Duodenal mucosa (tissue), 2 donors: ENCODE results near the gene ADA.
"Not testable (repeated sequence)": the region's sequence is repeated elsewhere in the genome, so short reads cannot be mapped to it uniquely, and the experiment has no call there.

Experiments used
- H3K27ac ChIP-seq: one replicate; pipeline ENCODE4 v1.7.0; 2013; ENCODE audit warnings: low read depth, low read length
- H3K27me3 ChIP-seq, 2 donors: one replicate each; pipeline ENCODE4 v1.7.0; 2013; ENCODE audit warnings: low read length in 2 of 2, control low read depth in 1 of 2; ENCODE audit not compliant: insufficient read depth in 2 of 2, control insufficient read depth in 1 of 2
- H3K36me3 ChIP-seq, 2 donors: one replicate each; pipeline ENCODE4 v1.7.0; 2013; ENCODE audit warnings: low read length in 2 of 2, control low read depth in 1 of 2; ENCODE audit not compliant: insufficient read depth in 2 of 2, control insufficient read depth in 1 of 2
- H3K4me1 ChIP-seq, 2 donors: one replicate each; pipeline ENCODE4 v1.7.0; 2013; ENCODE audit warnings: low read length in 2 of 2, control low read depth in 1 of 2; ENCODE audit not compliant: insufficient read depth in 2 of 2, control insufficient read depth in 1 of 2
- H3K4me3 ChIP-seq, 2 donors: one replicate each; pipeline ENCODE4 v1.7.0; 2013; ENCODE audit warnings: low read length in 2 of 2, low read depth in 1 of 2
- H3K9ac ChIP-seq, 2 donors: one replicate each; pipeline ENCODE4 v1.7.0; 2013; ENCODE audit warnings: low read length in 2 of 2, low read depth in 1 of 2
- H3K9me3 ChIP-seq, 2 donors: one replicate each; pipeline ENCODE4 v1.7.0; 2013; ENCODE audit warnings: low read length in 2 of 2, control low read depth in 1 of 2; ENCODE audit not compliant: control insufficient read depth in 1 of 2

The ADA gene

DNA sequence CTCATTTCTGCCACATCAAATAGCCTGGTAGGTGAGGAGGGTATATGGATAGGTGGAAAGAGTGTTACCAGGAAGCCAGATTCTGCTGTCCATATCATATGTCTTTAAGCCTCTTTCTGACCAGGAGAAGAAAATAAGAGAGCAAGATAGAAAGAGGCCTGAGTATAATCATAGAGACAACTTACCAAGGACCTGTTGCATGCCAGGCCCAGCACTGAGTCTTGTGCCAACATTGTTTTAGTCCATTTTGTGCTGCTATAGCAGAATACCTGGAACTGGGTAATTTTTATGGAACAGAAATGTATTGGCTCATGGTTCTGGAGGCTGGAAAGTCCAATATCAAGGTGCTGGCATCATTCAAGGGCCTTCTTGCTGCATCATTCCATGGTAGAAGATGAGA, 7.3 kb upstream of the ADA start:
- no peaks in the 10 kb centered on the region for H3K4me1 ChIP-seq
- no peaks in the 10 kb centered on the region for H3K36me3 ChIP-seq
- no peak overlapping the region for H3K4me3 ChIP-seq
- H3K9ac ChIP-seq: no peak overlapping the region
- no peaks in the 10 kb centered on the region for H3K27me3 ChIP-seq
- no peak overlapping the region for H3K27ac ChIP-seq
- H3K9me3 ChIP-seq: no peaks in the 10 kb centered on the region

DNA sequence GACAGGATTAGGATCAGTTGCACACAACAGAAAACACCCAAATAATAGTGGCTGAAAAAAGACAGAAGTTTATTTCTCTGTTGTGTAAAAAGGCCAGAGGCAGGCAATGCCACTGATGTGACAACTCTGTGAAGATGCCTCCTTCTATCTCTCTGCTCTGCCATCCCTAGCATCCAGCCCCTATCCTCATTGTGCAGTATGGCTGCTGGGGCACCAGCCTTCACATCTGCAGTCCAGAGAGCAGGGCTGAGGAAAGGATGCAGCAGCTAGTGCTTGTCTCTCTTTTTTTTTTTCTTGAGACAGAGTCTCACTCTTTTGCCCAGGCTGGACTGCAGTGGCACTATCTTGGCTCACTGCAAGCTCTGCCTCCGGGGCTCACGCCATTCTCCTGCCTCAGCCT, 6.4 kb upstream of the ADA start:
- H3K4me1 ChIP-seq: peaks cover 0 to 6% of the 10 kb centered on the region in 2 donors
- no peaks in the 10 kb centered on the region for H3K9me3 ChIP-seq
- H3K27ac ChIP-seq: no peak overlapping the region
- no peaks in the 10 kb centered on the region for H3K27me3 ChIP-seq
- H3K4me3 ChIP-seq: no peak overlapping the region
- no peak overlapping the region for H3K9ac ChIP-seq
- no peaks in the 10 kb centered on the region for H3K36me3 ChIP-seq

DNA sequence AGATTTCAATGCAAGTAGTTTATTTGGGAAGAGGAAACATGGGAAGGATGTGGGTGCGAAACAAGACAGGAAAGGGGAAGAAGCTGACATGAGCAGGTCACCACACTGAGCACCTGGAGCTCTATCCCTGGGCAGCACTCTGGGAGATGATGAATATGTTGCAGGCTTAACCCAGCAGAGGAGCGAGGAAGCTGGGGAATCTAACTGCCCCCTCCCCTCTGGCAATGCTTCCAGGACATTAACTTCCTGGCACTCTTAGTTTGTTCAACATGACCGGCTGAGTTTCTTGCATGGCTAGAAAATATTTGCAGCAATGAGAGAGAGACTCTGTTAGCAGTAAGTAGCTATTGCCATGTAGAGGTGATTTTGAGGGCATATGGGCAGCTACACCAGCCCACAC, 4.9 kb upstream of the ADA start:
- Histone ChIP-seq H3K36me3 (no peaks in the 10 kb centered on the region), H3K4me3 (no peak overlapping the region), H3K27me3 (no peaks in the 10 kb centered on the region), H3K4me1 (peaks cover 0 to 6% of the 10 kb centered on the region in 2 donors), H3K27ac (no peak overlapping the region), H3K9me3 (no peaks in the 10 kb centered on the region), H3K9ac (no peak overlapping the region)

DNA sequence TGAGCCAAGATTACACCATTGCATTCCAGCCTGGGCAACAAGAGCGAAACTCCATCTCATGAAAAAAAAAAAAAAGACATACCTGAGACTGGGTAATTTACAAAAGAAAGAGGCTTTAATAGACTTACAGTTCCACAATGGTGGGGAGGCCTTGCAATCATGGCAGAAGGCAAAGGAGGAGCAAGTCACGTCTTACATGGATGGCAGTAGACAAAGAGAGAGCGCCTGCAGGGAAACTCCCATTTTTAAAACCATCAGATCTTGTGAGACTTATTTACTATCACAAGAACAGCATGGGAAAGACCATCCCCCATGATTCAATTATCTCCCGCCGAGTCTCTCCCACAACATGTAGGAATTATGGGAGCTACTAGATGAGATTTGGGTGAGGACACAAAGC, 2.7 kb upstream of the ADA start:
- not testable (repeated sequence) for H3K36me3 ChIP-seq, H3K4me3 ChIP-seq, H3K27ac ChIP-seq, H3K9ac ChIP-seq, H3K9me3 ChIP-seq, H3K27me3 ChIP-seq
- H3K4me1 ChIP-seq: peaks cover 11 to 14% of the 10 kb centered on the region in 2 donors

DNA sequence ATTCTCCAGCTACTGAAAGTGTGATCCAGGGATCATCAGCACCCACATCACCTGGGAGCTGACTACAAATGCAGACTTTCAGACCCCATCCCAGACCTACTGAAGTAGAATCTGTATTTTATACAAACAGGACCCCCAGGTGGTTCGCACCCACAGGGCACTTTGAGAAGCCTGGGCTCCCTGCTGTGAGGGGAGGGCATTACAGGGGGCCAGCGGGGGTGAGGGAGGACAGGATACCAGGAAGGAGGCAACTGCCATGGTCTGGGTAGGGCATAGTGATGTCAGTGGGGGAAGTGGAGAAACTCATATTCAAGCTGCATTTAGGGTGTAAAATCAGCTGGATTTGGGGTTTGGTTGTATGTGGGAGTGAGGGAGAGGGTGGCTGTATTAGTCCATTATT, 2.0 kb upstream of the ADA start:
- Histone ChIP-seq H3K27me3 (no peaks in the 10 kb centered on the region), H3K4me1 (peaks cover 17 to 21% of the 10 kb centered on the region in 2 donors), H3K9me3 (no peaks in the 10 kb centered on the region), H3K27ac (no peak overlapping the region), H3K4me3 (no peak overlapping the region), H3K36me3 (no peaks in the 10 kb centered on the region), H3K9ac (peak overlapping the region in 1 of 2 donors; percentile 3)

DNA sequence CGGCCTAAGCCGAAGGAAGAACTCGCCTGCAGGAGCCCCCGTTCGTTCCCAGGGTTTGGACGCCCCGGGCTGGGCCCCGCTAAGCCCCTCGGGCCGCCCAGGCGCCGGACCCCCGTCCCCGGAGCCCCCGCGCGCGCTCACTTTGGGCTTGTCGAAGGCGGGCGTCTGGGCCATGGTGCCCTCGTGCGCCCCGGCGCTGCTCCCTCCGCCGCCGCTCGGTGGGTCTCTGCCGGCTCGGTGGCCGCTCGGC, 140 bp downstream of the ADA start:
- Histone ChIP-seq H3K36me3 (peaks cover 0 to 6% of the 10 kb centered on the region in 2 donors), H3K4me1 (peaks cover 34 to 38% of the 10 kb centered on the region in 2 donors), H3K27me3 (no peaks in the 10 kb centered on the region), H3K9ac (peak overlapping the region; percentile 63 to 80), H3K4me3 (peak overlapping the region; percentile 85 to 90), H3K9me3 (no peaks in the 10 kb centered on the region), H3K27ac (no peak overlapping the region)

DNA sequence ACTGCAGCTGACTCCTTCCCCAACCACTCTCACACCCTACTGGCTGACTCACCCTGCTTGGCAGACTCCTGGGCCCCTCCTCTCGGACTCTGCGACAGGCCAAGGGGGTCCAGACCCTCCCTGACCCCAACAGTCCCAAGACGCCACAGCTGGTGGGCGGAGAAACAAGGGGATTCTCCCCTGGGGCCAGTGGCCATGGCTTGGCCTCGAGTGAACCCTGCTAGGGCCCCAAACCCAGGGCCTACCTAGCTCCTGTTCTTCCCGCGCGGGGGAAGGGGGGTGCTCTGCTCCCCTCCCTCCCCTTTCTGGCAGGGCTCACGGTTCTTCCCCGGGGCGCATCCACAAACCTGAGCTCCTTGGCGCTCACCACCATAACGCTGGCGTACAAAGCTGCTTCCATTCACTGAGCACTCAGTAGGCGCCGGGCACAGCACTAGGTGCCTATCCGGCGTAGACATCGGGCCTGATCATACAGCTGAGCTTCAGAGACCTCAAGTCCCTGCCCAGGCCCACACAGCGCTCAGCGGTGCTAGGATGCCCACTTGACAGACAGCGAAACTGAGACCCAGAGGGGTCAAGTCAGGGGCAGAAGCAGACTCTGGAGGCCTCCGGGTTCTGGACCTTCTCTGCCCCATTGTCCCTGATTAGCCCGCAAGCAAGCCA, 597 bp downstream of the ADA start:
- peaks cover 0 to 6% of the 10 kb centered on the region in 2 donors for H3K36me3 ChIP-seq
- peak overlapping the region; percentile 63 to 80 for H3K9ac ChIP-seq
- H3K9me3 ChIP-seq: no peaks in the 10 kb centered on the region
- H3K27ac ChIP-seq: no peak overlapping the region
- peaks cover 38 to 42% of the 10 kb centered on the region in 2 donors for H3K4me1 ChIP-seq
- no peaks in the 10 kb centered on the region for H3K27me3 ChIP-seq
- H3K4me3 ChIP-seq: peak overlapping the region; percentile 85 to 90

DNA sequence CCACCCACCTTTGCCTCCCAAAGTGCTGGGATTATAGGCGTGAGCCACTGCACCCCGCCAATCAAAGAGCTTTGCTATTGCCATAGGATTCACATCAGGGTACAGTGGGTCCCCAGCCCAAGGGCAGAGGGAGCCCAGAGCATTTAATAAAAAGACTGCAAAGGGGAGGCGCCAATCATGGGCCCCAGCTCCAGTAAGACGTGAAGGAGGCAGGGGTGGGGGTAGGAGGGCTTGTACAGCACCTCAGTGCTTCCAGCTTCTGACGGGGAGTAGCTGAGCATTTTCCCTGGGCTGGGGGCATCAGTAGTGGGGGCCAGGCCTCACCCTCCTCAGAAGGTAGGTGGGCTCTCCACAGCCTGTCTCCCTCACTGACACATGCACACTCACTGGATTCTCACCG, 1.5 kb downstream of the ADA start:
- H3K27ac ChIP-seq: no peak overlapping the region
- peak overlapping the region; percentile 63 to 80 for H3K9ac ChIP-seq
- H3K4me1 ChIP-seq: peaks cover 44 to 50% of the 10 kb centered on the region in 2 donors
- H3K36me3 ChIP-seq: peaks cover 0 to 6% of the 10 kb centered on the region in 2 donors
- H3K9me3 ChIP-seq: no peaks in the 10 kb centered on the region
- no peaks in the 10 kb centered on the region for H3K27me3 ChIP-seq
- H3K4me3 ChIP-seq: peak overlapping the region; percentile 85 to 90

DNA sequence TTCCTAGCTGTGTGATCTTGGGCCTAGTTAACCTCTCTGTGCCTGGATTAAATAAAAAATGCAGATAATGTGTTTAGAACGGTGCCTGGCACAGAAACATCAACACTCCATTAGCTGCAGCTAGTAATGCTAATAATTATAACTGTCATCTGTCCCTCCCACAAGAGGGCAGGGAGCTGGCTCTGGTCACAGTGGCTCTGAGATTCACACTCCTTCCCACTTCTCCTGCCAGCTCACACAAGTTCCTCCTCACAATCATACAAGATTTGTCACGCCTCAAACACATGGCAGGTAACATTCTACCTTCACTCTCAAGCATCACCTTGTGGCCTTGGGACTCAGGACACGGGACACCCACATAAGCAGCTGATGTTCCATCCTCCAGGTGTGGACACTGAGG, 2.4 kb downstream of the ADA start:
- Histone ChIP-seq H3K27me3 (no peaks in the 10 kb centered on the region), H3K4me3 (peak overlapping the region; percentile 32 to 57), H3K36me3 (peaks cover 0 to 6% of the 10 kb centered on the region in 2 donors), H3K9me3 (no peaks in the 10 kb centered on the region), H3K9ac (peak overlapping the region in 1 of 2 donors; percentile 64), H3K27ac (no peak overlapping the region), H3K4me1 (peaks cover 47 to 59% of the 10 kb centered on the region in 2 donors)

DNA sequence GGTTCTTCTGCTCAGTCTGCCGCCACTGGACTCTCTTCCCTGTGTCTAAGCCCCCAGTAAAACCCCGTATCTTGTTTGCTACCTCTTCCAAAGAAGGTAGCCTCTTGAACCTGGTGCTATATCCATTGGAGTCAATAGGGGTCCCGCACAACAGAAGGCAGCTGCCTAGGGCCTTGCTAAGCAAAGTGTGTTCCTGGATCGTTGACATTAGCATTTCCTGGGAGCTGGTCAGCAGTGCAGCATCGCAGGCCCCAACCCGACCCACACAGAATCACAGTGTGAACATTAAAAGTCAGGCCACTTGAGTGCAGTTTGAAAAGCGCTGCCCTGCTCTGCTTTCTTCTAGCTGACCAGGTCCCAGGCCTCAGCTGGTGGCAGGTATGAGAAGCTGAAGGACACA, 2.9 kb downstream of the ADA start:
- Histone ChIP-seq H3K4me3 (peak overlapping the region; percentile 32 to 57), H3K36me3 (peaks cover 0 to 6% of the 10 kb centered on the region in 2 donors), H3K9me3 (no peaks in the 10 kb centered on the region), H3K4me1 (peaks cover 52 to 64% of the 10 kb centered on the region in 2 donors), H3K27ac (no peak overlapping the region), H3K27me3 (no peaks in the 10 kb centered on the region), H3K9ac (peak overlapping the region in 1 of 2 donors; percentile 10)

DNA sequence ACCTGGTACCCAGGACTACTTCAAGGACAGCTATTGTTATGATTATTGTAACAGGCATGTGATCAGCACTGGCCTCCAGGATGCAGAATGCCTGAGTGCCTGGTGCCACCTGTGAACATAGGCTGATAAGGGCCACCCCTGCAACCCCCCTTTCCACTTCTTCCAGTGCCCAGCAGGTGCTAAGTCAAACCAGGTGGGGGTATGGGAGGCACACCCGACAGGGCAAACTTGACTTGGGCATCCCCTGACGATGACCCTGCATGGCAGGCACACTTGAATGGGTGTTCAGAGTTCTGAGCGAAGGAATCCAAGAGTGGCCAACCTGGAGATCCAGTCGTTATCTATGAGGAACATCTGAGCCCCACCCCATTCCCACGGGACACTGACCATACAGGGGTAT, 3.4 kb downstream of the ADA start:
- no peaks in the 10 kb centered on the region for H3K9me3 ChIP-seq
- H3K27ac ChIP-seq: no peak overlapping the region
- H3K27me3 ChIP-seq: no peaks in the 10 kb centered on the region
- H3K4me1 ChIP-seq: peaks cover 53 to 70% of the 10 kb centered on the region in 2 donors
- peak overlapping the region in 1 of 2 donors; percentile 10 for H3K9ac ChIP-seq
- peak overlapping the region in 1 of 2 donors; percentile 57 for H3K4me3 ChIP-seq
- peaks cover 0 to 6% of the 10 kb centered on the region in 2 donors for H3K36me3 ChIP-seq
